A673 (cell line): ENCODE results near the gene DYTN.

ENCODE experiments used
- EZH2 ChIP-seq: fragments of 200-600 bp; sonication (generic); IDR thresholded peaks from 2 replicates; pipeline ENCODE4 v1.6.1; 2017; ENCODE audit warnings: borderline replicate concordance, low read depth, mild to moderate bottlenecking, mixed read lengths, antibody characterized with exemption, low read length; ENCODE audit not compliant: poor library complexity, severe bottlenecking
- TF ChIP-seq, protein P1 (sequence below): fragments of 300-800, 200-600 bp; sonication (generic); conservative IDR thresholded peaks from 2 replicates; pipeline ENCODE4 v1.5.1; 2017; ENCODE audit warnings: low read depth, mild to moderate bottlenecking, antibody characterized with exemption, low read length, moderate library complexity, mixed read lengths

- TF ChIP-seq, protein P1, sequence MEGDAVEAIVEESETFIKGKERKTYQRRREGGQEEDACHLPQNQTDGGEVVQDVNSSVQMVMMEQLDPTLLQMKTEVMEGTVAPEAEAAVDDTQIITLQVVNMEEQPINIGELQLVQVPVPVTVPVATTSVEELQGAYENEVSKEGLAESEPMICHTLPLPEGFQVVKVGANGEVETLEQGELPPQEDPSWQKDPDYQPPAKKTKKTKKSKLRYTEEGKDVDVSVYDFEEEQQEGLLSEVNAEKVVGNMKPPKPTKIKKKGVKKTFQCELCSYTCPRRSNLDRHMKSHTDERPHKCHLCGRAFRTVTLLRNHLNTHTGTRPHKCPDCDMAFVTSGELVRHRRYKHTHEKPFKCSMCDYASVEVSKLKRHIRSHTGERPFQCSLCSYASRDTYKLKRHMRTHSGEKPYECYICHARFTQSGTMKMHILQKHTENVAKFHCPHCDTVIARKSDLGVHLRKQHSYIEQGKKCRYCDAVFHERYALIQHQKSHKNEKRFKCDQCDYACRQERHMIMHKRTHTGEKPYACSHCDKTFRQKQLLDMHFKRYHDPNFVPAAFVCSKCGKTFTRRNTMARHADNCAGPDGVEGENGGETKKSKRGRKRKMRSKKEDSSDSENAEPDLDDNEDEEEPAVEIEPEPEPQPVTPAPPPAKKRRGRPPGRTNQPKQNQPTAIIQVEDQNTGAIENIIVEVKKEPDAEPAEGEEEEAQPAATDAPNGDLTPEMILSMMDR: no peak
- no peak for TF ChIP-seq EZH2
Observed at GRCh38 chr2:206626108-206626507, 92.1 kb downstream of the DYTN start.
